ENCODE data around the gene SLC6A11.
A peak's percentile ranks its signal among the peaks of the same experiment; 100 is the strongest.

SLC6A11 gene

GRCh38 chr3:10932596-10932995 is 116.6 kb downstream of the SLC6A11 start:
- DNase-seq (ENCODE audit: low read depth), result no peak
- H3K4me3 ChIP-seq (ENCODE audit: low read length), result no peak overlapping the region
- no peak for TF ChIP-seq CTCF (IDR thresholded peaks at IDR 0.05; ENCODE audit: insufficient read depth, low read depth, low read length, missing control alignments)

- no peak overlapping the region for H3K4me3 ChIP-seq (ENCODE audit: low read length)
- no peak for DNase-seq (ENCODE audit: low read depth)
- TF ChIP-seq CTCF (IDR thresholded peaks at IDR 0.05; ENCODE audit: insufficient read depth, low read depth, low read length, missing control alignments), result no peak
These were observed 117.0 kb downstream of the SLC6A11 start for GRCh38 chr3:10933021-10933420.

- H3K4me3 ChIP-seq (ENCODE audit: low read length), result no peak overlapping the region
- TF ChIP-seq CTCF (IDR thresholded peaks at IDR 0.05; ENCODE audit: insufficient read depth, low read depth, low read length, missing control alignments), result no peak
- DNase-seq (ENCODE audit: low read depth), result no peak
These were observed 117.4 kb downstream of the SLC6A11 start for GRCh38 chr3:10933470-10933804.

GRCh38 chr3:10933805-10934481 is 117.9 kb downstream of the SLC6A11 start:
- peak; percentile 75 for DNase-seq (ENCODE audit: low read depth)
- H3K4me3 ChIP-seq (ENCODE audit: low read length), result no peak overlapping the region
- TF ChIP-seq CTCF (IDR thresholded peaks at IDR 0.05; ENCODE audit: insufficient read depth, low read depth, low read length, missing control alignments), result no peak

GRCh38 chr3:10935028-10935427 is 119.0 kb downstream of the SLC6A11 start:
- no peak for TF ChIP-seq CTCF (IDR thresholded peaks at IDR 0.05; ENCODE audit: insufficient read depth, low read depth, low read length, missing control alignments)
- no peak overlapping the region for H3K4me3 ChIP-seq (ENCODE audit: low read length)
- no peak for DNase-seq (ENCODE audit: low read depth)

- peak; percentile 82 for DNase-seq (ENCODE audit: low read depth)
- no peak for TF ChIP-seq CTCF (IDR thresholded peaks at IDR 0.05; ENCODE audit: insufficient read depth, low read depth, low read length, missing control alignments)
- H3K4me3 ChIP-seq (ENCODE audit: low read length), result no peak overlapping the region
These were observed 120.0 kb downstream of the SLC6A11 start for GRCh38 chr3:10935846-10936631.

Data from epithelial cell of esophagus (primary cell).